ENCODE results near the gene VTCN1.

DNA sequence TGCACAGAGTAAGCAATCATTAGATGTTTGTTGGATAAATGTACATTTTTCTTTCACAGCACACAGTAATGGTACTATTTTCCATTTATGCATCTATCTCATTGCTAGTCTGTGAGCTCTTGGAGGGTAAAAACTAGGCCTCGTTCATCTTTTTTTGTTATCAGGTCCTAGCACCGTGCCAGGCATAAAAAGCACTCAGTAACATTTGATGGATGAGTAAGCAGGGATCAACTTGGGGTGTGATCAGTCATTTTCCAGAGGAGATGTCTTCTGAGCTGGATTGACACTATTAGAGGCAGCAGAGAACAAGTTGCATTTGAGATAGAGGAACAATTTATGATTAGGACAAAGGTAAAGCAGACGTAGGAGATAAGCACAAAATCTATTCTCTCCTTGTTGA, 4.3 kb upstream of the VTCN1 start:
- TF ChIP-seq, protein P1, sequence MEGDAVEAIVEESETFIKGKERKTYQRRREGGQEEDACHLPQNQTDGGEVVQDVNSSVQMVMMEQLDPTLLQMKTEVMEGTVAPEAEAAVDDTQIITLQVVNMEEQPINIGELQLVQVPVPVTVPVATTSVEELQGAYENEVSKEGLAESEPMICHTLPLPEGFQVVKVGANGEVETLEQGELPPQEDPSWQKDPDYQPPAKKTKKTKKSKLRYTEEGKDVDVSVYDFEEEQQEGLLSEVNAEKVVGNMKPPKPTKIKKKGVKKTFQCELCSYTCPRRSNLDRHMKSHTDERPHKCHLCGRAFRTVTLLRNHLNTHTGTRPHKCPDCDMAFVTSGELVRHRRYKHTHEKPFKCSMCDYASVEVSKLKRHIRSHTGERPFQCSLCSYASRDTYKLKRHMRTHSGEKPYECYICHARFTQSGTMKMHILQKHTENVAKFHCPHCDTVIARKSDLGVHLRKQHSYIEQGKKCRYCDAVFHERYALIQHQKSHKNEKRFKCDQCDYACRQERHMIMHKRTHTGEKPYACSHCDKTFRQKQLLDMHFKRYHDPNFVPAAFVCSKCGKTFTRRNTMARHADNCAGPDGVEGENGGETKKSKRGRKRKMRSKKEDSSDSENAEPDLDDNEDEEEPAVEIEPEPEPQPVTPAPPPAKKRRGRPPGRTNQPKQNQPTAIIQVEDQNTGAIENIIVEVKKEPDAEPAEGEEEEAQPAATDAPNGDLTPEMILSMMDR (IDR thresholded peaks at IDR 0.05), result no peak
- TF ChIP-seq ZFX (IDR thresholded peaks at IDR 0.05; ENCODE audit: borderline replicate concordance), result no peak

Data from 22Rv1 (cell line).